WTC11 (cell line): ENCODE measurements around the gene TSPAN9.

Experiments
- CTCF ChIP-seq: fragments of 200-600 bp; IDR thresholded peaks from 2 replicates; pipeline ENCODE4 v1.8.0; 2022; ENCODE audit warnings: antibody characterized with exemption
- TEAD1 ChIP-seq: sonication (generic); formaldehyde crosslinking; IDR thresholded peaks from 2 replicates; pipeline ENCODE4 v1.8.0; 2022; ENCODE audit warnings: mild to moderate bottlenecking, missing genetic modification reagents

GRCh38 chr12:3171195-3171591 lies 94.0 kb downstream of the TSPAN9 start:
- TF ChIP-seq CTCF (no peak), TEAD1 (CRISPR knock-in tag) (no peak)
